Stimulated activated CD8-positive, alpha-beta memory T cell treated with anti-CD3 and anti-CD28 coated beads, Interleukin-15, amount 100 ng/mL, for 24 hours (primary cell): ENCODE results near the gene RXRB.
"Not testable (repeated sequence)": the region's sequence is repeated elsewhere in the genome, so short reads cannot be mapped to it uniquely, and the experiment has no call there.

ENCODE experiments used
- DNase-seq: peaks from one replicate; pipeline ENCODE4 v3.0.0-alpha.2; 2020; ENCODE audit warnings: low read depth

The RXRB gene

DNA sequence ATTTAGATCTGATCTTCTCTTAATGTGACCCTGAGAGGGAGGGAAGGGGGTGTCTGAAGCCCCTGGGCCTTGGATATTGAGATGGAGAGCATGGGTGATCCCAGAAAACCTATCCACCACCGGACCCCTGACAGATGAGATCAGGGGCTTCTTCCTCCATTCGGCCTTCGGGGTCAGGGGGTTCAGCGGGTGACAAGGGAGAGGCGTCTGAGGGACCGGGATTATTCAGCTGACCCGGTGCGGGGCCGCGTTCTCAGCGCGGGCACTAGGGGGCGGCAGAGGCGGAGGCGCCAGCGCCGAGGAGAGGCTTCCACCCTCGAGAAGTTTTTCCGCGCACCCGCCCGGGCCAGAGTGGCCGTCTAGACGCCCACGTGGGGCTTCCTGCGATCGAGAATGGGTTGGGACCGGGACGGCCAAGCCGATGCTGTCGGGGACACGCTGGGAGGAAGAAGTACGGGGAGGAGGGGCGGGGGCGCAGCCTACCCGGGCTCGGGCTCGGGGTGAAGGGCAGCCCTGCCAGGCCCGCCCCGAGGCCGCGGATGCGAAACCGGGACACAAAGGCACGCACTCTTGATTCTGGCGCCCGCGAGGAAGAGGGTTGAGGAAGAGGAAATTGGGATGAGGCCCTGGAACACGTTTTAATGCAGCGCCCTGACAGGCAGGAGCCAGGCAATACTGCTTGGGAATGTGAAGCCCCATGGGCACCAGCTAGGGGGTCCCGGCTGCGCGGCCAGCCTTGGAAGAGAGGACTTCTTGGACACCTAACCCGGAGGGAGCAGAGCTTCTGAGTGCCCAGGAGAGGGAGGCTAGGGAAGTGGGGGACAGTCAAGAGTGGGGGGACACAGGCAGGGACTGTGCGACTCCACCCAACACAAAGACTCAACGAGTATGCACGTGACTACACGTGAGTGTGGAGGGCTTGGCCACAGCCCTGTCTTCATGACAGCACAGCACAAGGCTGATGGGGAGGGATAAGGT lies 38.8 kb downstream of the RXRB start:
- peak; percentile 83 for DNase-seq

DNA sequence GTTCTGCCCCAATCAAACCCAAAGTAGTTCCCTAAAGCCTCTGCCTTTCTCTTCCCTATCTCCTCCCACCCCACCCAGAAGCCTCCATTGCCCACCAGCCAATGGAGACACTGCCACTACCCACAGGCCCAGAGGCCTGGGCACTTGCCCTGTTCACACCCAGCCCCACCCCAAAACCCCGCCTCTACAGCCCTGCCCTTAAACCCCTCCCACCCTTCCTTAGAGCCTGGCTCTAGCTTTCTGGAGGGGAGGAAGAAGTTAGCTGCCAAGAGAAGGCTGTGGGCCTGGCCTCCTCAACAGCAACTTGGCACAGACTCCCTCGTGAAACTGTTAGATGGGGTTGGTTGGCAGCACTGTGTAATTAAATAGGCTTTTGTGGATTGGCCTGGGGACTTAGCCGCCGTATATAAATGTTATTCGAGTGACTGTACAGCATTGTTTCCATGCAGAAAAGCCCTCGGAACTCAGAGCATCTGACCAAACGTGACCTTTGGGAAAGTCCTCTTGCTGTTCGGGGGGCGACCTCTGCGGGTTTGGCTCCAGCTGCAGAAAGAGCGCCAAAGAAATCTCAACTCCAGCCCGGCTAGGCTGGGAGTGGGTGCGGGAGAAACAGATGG lies 39.6 kb downstream of the RXRB start:
- DNase-seq = no peak

DNA sequence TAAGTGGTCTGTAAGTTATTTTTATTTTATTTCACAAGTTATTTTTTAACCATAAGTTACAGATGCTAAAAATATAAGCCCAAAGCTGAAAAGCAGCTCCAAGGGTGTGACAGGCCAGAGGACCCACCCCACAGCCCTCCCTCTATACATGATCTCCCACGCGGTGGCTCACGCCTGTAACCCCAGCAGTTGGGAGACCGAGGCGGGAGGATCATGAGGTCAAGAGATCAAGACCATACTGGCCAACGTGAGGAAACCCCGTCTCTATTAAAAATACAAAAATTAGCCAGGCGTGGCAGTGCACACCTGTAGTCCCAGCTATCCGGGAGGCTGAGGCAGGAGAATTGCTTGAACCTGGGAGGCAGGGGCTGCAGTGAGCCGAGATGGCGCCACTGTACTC lies 40.4 kb downstream of the RXRB start:
- DNase-seq = no peak

DNA sequence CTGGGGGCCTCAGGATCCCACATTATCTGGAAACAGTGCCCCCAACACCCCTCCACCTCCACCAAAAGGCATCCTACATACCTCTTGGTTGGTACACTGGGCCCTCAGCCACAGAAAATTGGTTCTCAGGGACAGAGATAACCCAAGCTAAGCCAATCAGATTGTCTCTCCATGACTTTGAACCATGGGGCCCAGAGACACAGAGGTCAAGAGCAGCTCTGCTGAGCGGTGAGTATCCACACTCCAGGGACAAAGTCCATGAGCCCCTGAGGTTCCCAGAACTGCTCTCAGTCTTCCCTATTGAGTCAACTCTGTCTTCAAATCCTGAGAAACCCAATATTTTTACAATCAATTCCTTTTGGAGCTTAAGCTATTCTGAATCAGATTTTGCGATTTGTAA lies 43.5 kb downstream of the RXRB start:
- DNase-seq = no peak

DNA sequence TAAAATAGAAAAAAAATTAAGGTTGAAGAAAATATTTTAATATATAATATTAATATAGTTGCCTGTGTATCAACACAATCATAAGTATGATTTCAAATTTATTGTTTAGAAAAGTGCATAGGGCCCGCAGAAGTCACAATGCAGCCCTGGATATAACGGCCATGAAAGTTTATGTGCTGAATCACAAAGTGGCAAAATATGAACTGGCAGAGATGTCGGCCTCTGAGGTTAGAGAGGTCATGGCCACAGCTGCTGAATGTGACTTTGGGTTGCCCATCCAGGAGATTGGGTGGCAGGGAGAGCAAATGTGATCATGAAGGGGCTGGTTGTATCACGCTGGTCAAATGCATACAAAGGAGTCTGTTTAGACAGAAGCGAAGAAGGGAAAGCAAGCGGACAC lies 43.9 kb downstream of the RXRB start:
- no peak for DNase-seq

DNA sequence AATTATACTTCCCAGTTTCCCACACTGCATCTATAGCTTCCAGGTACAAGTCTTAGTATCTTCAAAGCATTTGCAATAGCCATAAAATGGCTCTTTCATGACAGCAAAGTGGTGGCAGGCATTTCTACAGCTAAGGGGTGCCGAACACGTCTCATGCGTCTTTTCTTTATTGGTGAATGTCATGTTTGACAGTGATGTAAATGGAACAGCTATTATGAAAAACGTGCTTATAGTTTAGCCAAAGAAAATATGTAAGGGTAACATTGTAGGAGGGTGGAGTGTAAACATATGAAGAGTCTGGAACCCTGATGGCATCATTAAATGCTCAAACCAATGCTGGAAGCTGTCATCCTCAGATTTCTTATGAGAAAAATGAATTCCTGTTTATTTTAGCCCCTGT lies 46.1 kb downstream of the RXRB start:
- no peak for DNase-seq

DNA sequence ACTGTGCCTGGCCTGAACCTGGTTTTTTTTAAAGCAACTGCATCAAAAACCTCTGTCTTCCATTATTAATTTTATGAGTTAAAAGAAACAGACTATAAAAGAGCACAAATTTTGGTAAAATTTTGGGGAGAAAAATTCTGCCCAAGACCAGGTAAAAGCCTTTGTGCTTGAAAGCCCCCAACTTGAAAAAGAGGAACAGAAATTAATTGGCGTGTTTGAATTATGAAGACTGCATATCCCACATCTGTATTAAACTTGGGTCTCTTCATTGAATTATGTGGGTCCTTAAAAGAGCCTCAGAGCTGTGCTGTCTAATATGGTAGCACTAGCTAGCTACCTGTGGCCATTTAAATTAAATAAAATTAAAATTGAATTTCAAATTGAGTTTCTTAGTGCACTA lies 49.4 kb downstream of the RXRB start:
- DNase-seq = no peak

DNA sequence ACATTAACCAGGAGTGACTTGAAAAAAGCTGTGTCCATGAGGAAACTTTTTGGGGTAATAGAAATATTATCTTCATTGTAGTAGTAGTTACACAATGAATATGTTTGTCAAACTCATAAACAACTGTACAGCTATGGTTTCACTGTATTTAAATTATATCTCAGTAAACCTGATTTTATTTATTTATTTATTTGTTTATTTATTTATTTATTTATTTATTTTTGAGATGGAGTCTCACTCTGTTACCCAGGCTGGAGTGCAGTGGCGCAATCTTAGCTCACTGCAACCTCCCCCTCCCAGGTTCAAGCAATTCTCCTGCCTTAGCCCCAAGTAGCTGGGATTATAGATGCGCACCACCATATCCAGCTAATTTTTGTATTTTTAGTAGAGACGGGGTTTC lies 49.9 kb downstream of the RXRB start:
- DNase-seq = not testable (repeated sequence)

DNA sequence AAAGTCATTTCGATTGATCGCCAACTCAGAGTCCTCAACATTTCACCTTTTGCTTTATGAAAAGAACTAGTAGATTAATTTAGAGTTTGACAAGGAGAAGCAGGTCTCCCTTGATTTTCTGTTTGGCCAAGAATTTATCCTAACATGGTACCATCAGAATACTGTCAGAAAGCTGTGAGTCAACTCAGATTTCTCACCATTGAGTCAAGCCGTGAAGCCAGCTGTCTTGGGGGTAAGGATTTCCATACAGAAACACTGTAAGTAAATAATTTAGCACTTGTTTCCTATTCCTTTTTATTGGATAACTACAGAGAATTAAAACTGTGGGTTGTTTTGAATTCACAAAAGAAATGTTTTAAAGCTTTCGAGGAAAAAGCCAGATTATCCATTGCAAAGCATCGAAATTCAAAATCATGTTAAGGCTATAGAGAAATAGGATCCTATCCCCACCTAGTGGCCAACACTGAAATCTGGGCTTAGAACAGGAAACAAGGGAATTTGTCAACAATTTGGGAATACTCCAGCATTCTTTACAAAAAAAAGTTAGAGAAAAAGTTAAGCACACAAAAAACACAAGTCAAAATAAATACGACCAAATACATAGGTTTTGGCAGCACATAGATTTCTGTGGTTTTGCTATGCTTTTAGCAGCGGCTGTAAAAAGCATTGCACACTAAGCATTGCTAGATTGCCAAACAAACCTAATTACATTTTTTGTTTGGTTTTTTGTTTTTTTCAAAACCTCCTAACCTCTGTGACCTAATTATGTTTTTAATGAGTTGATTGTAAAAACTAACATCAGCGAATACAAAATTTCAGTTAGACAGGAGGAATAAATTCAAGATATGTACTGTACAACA lies 52.4 kb downstream of the RXRB start:
- no peak for DNase-seq

DNA sequence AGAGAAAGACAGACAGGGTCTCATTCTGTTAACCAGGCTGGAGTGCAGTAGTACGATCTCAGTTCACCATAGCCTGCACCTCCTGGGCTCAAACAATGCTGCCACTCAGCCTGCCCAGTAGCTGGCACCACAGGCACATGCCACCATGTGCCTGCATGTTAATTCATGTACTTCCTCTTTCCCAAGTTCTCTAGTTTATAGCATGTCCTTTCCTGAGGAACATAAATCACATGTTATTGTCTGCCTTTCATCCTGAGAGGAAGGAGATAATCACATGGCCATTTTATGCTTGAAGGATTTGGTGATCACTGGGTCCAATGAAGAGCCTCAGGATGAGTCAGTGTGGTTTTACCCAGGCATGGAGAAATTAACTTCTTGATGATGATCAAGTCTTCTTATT lies 56.1 kb downstream of the RXRB start:
- no peak for DNase-seq
